Upper lobe of right lung (tissue), 1 donor: Measurements from ENCODE around the gene DSE. TPM values are rescaled to one million over a fixed set of nuclear protein-coding genes. Genes with fewer than 3 reads are reported as not detected.

Experiments used
- ATAC-seq: fragments of 200-7000 bp; cut with Tn5 transposase; one replicate; pipeline ENCODE4 v1.9.1; 2020; ENCODE audit warnings: mild to moderate bottlenecking, moderate library complexity
- DNase-seq: peaks from one replicate; pipeline ENCODE4 v3.0.0-alpha.2; 2020
- H3K27ac ChIP-seq: fragments of 200-600 bp; one replicate; pipeline ENCODE4 v1.8.0; 2022
- H3K27me3 ChIP-seq: fragments of 200-600 bp; one replicate; pipeline ENCODE4 v1.8.0; 2022; ENCODE audit warnings: mild to moderate bottlenecking
- H3K36me3 ChIP-seq: fragments of 200-600 bp; one replicate; pipeline ENCODE4 v1.8.0; 2022
- H3K4me1 ChIP-seq: fragments of 200-600 bp; one replicate; pipeline ENCODE4 v1.8.0; 2022
- H3K4me3 ChIP-seq: fragments of 200-600 bp; one replicate; pipeline ENCODE4 v1.8.0; 2022; ENCODE audit warnings: mild to moderate bottlenecking
- H3K9me3 ChIP-seq: fragments of 200-600 bp; one replicate; pipeline ENCODE4 v1.8.0; 2022
- CTCF ChIP-seq: fragments of 200-600 bp; IDR thresholded peaks from one replicate; pipeline ENCODE4 v1.8.0; 2022; ENCODE audit warnings: antibody characterized with exemption
- intact Hi-C: fragments of 100-400 bp; cut with DNase I; formaldehyde crosslinking; loops from one replicate; pipeline ENCODE4 v1.11.0; 2022
- total RNA-seq: library from RNA; stranded (reverse); fragmentation: NEBNext Ultra II Directional; extraction: Animal tissue kit (Norgen Biotek cat#: 25700); gene quantifications from one replicate; pipeline ENCODE4 v1.2.1, GENCODE V29; 2021
- donor health status: DM: no; HTN: yes; CAD: no; lungs with severe emphysema.

The DSE gene
- total RNA-seq, 1 donor from 2014 or later = 47.6 TPM

- no peaks in the 10 kb centered on the region for H3K9me3 ChIP-seq
- peaks cover 7% of the 10 kb centered on the region for H3K4me1 ChIP-seq
- H3K4me3 ChIP-seq = no peak overlapping the region
- H3K27me3 ChIP-seq = peaks cover 7% of the 10 kb centered on the region
- no peaks in the 10 kb centered on the region for H3K36me3 ChIP-seq
- intact Hi-C loops = no loop called here
- TF ChIP-seq CTCF = no peak
- DNase-seq (no peak), ATAC-seq (no peak)
- H3K27ac ChIP-seq = no peak overlapping the region
These were observed 92.6 kb downstream of the DSE start for GRCh38 chr6:116463301-116463700.

DNA sequence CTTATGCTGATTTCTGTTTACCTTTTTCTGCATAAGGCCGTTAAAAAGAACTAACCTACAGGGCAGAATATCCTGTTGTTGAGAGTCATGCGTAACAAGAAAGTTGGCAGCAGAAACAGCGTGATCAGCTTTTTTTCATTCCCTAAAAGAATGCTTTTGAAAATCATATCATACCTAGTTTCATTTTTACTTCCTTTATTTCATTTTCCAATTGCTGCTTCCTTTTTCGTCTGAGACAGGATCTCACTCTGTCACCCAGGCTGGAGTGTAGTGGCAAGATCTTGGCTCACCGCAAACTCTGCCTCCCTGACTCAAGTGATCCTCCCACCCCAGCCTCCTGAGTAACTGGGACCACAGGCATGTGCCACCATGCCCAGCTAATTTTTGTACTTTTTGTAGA lies 94.5 kb downstream of the DSE start:
- no peak overlapping the region for H3K27ac ChIP-seq
- no peak for TF ChIP-seq CTCF
- DNase-seq (no peak), ATAC-seq (peak; percentile 64)
- no peaks in the 10 kb centered on the region for H3K36me3 ChIP-seq
- peaks cover 7% of the 10 kb centered on the region for H3K27me3 ChIP-seq
- H3K4me1 ChIP-seq = peaks cover 7% of the 10 kb centered on the region
- no peaks in the 10 kb centered on the region for H3K9me3 ChIP-seq
- no peak overlapping the region for H3K4me3 ChIP-seq
- intact Hi-C loops = no loop called here

DNA sequence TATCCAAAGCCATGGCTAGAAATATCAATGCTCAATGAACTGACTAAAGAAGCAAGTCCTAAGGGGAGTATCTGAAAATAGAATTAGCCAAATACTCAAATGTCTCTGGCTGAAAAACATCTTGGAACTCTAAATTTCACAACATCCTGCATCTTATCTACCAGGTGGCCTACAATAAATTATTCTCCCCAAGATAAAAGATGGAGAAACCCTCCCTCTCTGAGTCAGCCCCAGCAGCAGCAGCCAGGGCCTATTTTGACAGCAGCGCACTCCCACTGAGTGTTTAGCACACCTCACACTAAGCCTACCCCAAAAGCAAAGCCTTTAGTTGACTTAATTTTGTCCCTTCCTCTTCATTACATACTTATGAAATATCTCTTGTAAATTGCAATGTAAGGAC lies 96.3 kb downstream of the DSE start:
- no peak for TF ChIP-seq CTCF
- intact Hi-C loops = no loop called here
- Histone ChIP-seq H3K4me3 (no peak overlapping the region), H3K9me3 (no peaks in the 10 kb centered on the region), H3K27ac (no peak overlapping the region), H3K4me1 (peaks cover 7% of the 10 kb centered on the region), H3K36me3 (no peaks in the 10 kb centered on the region), H3K27me3 (peaks cover 13% of the 10 kb centered on the region)
- ATAC-seq = no peak
- DNase-seq = no peak

GRCh38 chr6:116467514-116467913 lies 96.8 kb downstream of the DSE start:
- Histone ChIP-seq H3K27me3 (peaks cover 11% of the 10 kb centered on the region), H3K4me3 (no peak overlapping the region), H3K4me1 (peaks cover 4% of the 10 kb centered on the region), H3K36me3 (no peaks in the 10 kb centered on the region), H3K9me3 (no peaks in the 10 kb centered on the region), H3K27ac (no peak overlapping the region)
- DNase-seq = no peak
- no peak for ATAC-seq
- no peak for TF ChIP-seq CTCF
- intact Hi-C loops = no loop called here

DNA sequence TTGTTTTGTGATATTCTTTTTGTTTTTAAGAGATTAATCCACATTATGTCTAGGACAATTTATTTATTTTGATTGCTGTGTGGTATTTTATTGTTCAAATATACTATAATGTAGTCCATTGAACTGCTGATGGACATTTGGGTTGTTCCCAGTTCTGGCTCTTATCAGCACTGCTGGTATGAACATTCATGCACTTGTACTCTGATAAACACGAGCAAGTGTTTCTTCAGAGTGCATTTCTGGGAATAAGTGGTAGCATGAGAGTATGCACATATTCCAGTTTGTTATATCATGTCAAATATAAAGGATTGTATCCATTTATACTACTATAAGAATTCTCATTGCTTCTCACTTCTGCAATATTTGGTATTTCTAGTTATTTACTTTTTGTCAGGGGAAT lies 97.5 kb downstream of the DSE start:
- ATAC-seq = peak; percentile 68

More for the DNA sequence above, 97.5 kb downstream of the DSE start:
- no peaks in the 10 kb centered on the region for H3K9me3 ChIP-seq
- intact Hi-C loops = no loop called here
- no peak for TF ChIP-seq CTCF
- DNase-seq = no peak
- peaks cover 6% of the 10 kb centered on the region for H3K27me3 ChIP-seq
- no peaks in the 10 kb centered on the region for H3K36me3 ChIP-seq
- no peak overlapping the region for H3K27ac ChIP-seq
- H3K4me1 ChIP-seq = no peaks in the 10 kb centered on the region
- no peak overlapping the region for H3K4me3 ChIP-seq
